Measurements from ENCODE around the gene CEP170B. TPM values are rescaled to one million over a fixed set of nuclear protein-coding genes. Genes with fewer than 3 reads are reported as not detected.

Gene CEP170B
- total and polyA plus RNA-seq, 2 of the 13 experiments (the other 11 are each of a cell fraction or from before 2014, with no cell fraction given) = 4.3 to 8.8 TPM

GRCh38 chr14:104864267-104865080 lies 594 bp upstream of the CEP170B start (continued):
- TF ChIP-seq ZBTB39 (CRISPR knock-in tag; IDR thresholded peaks at IDR 0.05) (no peak), HNRNPLL (IDR thresholded peaks at IDR 0.05; ENCODE audit: low read depth, low read length, poor library complexity, severe bottlenecking) (peak; percentile 72), SIX4 (CRISPR knock-in tag; IDR thresholded peaks at IDR 0.05) (no peak), ETS1 (CRISPR knock-in tag; IDR thresholded peaks at IDR 0.05) (no peak), ZNF652 (CRISPR knock-in tag; IDR thresholded peaks at IDR 0.05; ENCODE audit: borderline replicate concordance, low read depth) (no peak), ZNF878 (CRISPR knock-in tag; IDR thresholded peaks at IDR 0.05) (no peak), JARID2 (CRISPR knock-in tag; IDR thresholded peaks at IDR 0.05; ENCODE audit: insufficient replicate concordance) (no peak), ZBTB49 (CRISPR knock-in tag; IDR thresholded peaks at IDR 0.05; ENCODE audit: borderline replicate concordance) (no peak), ZBTB38 (CRISPR knock-in tag; IDR thresholded peaks at IDR 0.05) (no peak), SP2 (CRISPR knock-in tag; IDR thresholded peaks at IDR 0.05) (no peak), ZNF614 (CRISPR knock-in tag; IDR thresholded peaks at IDR 0.05; ENCODE audit: borderline replicate concordance) (no peak), CBFB (CRISPR knock-in tag; IDR thresholded peaks at IDR 0.05) (no peak; the same call in none of the 2 replicates), MBD4 (IDR thresholded peaks at IDR 0.05; ENCODE audit: borderline replicate concordance, low read length) (no peak), HMG20A (CRISPR knock-in tag; IDR thresholded peaks at IDR 0.05; ENCODE audit: borderline replicate concordance) (no peak), ZNF547 (CRISPR knock-in tag; IDR thresholded peaks at IDR 0.05) (0 out of 2 replicates have a peak, but pooled peaks have one; percentile 30), TP53 (CRISPR knock-in tag; conservative IDR thresholded peaks at IDR 0.05) (no peak), ZNF572 (CRISPR knock-in tag; IDR thresholded peaks at IDR 0.05) (no peak), ZNF550 (CRISPR knock-in tag; IDR thresholded peaks at IDR 0.05; ENCODE audit: borderline replicate concordance) (no peak), ZNF784 (CRISPR knock-in tag; IDR thresholded peaks at IDR 0.05; ENCODE audit: borderline replicate concordance) (no peak), BCLAF1 (IDR thresholded peaks at IDR 0.05) (no peak), ZNF709 (CRISPR knock-in tag; IDR thresholded peaks at IDR 0.05) (no peak)
